Breast epithelium (tissue), 4 donors: ENCODE results near the gene NUFIP2. TPM values are rescaled to one million over a fixed set of nuclear protein-coding genes. Genes with fewer than 3 reads are reported as not detected.
"Not testable (repeated sequence)": the region's sequence is repeated elsewhere in the genome, so short reads cannot be mapped to it uniquely, and the experiment has no call there.

Experiments used
- DNase-seq, 2 donors: peaks; one replicate each; pipeline ENCODE4 v3.0.0-alpha.2; 2019; ENCODE audit warnings: low spot score in 2 of 2
- H3K27ac ChIP-seq, 2 donors: fragments of 200-600 bp; sonication (generic) in 1 of 2; one replicate each; pipeline ENCODE4 v1.5.1; 2016 to 2019; ENCODE audit warnings: mild to moderate bottlenecking in 1 of 2
- H3K27me3 ChIP-seq, 2 donors: fragments of 200-600 bp; sonication (generic) in 1 of 2; one replicate each; pipeline versions ENCODE4 v1.5.1 to v1.6.0; 2017 to 2019; ENCODE audit warnings: control low read depth in 1 of 2, mild to moderate bottlenecking in 1 of 2
- H3K36me3 ChIP-seq: fragments of 200-600 bp; one replicate; pipeline ENCODE4 v1.5.1; 2019
- H3K4me1 ChIP-seq, 2 donors: fragments of 200-600 bp; sonication (generic); one replicate each; pipeline ENCODE4 v1.5.1; 2016 to 2019; ENCODE audit warnings: control low read depth in 1 of 2
- H3K4me3 ChIP-seq, 3 donors: fragments of 200-600 bp; sonication (generic); 1 replicate in 2 of 3; 2 replicates in 1 of 3; pipeline ENCODE4 v1.5.1; 2016 to 2019; ENCODE audit warnings: mild to moderate bottlenecking in 3 of 3, moderate library complexity in 2 of 3
- H3K9me3 ChIP-seq, 2 donors: fragments of 200-600 bp; sonication (generic) in 1 of 2; one replicate each; pipeline ENCODE4 v1.5.1; 2016 to 2019; ENCODE audit warnings: control low read depth in 1 of 2
- POLR2A ChIP-seq: fragments of 450-650 bp; IDR thresholded peaks from one replicate; pipeline ENCODE4 v1.6.1; 2016; ENCODE audit warnings: antibody characterized with exemption, mild to moderate bottlenecking, moderate library complexity
- POLR2AphosphoS5 ChIP-seq, 3 donors: sonication (generic); formaldehyde crosslinking; IDR thresholded peaks; one replicate each; pipeline ENCODE4 v1.6.1; 2017; ENCODE audit warnings: antibody characterized with exemption in 3 of 3
- intact Hi-C: fragments of 100-400 bp; cut with DNase I; formaldehyde crosslinking; loops from one replicate; pipeline ENCODE4 v1.15.1; 2023; ENCODE audit warnings: low total_unique reads
- total RNA-seq, 3 donors: library from RNA; depleted of rRNA; stranded (reverse); fragments of >200 nt; gene quantifications; one replicate each; pipeline ENCODE4 v1.1.0, GENCODE V29; 2016
- TF ChIP-seq, protein P1 (sequence below), 3 donors: fragments of 450-650 bp; IDR thresholded peaks; one replicate each; pipeline ENCODE4 v1.5.1; 2016 to 2017; ENCODE audit warnings: antibody characterized with exemption in 3 of 3, mild to moderate bottlenecking in 3 of 3, moderate library complexity in 3 of 3

Gene NUFIP2
- total RNA-seq, 3 donors from 2014 or later, result 35.8 to 46.2 (median 36.4) TPM

DNA sequence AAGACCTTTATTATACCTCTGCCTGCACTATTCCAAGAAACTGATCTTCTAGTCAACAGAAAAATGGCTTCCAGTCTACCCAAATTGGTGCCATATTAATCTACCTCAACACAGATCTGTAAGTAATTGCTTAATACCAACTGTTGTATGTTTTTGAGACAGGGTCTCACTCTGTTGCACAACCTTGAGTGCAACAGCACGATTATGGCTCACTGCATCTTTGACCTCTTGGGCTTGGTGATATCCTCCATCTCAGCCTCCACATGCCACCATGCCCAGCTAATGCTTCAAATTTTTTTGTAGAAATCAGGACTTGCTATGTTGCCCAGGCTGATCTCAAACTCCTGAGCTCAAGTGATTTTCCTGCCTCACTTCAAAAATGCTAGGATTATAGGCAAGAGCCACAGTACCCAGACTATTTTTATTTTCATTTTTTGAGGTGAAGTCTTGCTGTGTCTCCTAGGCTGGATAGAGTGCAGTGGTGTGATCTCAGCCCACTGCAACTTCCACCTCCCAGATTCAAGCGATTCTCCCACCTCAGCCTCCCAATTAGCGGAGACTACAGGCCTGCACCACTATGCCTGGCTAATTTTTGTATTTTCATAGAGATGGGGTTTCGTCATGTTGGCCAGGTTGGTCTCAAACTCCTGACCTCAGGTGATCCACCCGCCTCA, 14.4 kb downstream of the NUFIP2 start:
- intact Hi-C loops, result no loop called here

DNA sequence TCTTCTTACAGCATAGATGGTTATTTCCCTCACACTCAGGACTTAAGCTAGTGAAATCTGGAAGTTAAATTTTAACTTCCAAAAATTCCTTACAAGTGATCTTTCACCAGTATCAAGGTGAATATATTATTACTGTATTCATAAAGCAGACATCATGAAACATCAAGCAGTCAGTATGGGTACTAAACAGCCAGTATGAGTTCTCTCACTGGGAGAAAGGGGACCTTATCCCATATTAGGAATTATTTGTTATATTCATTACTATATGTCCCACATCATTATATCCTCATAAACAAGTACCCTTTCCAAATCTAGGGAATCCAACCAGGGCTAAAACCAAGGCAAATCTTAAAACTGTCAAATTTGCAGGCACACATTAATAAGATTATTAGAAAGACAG, 15.3 kb downstream of the NUFIP2 start:
- H3K4me3 ChIP-seq, result no peak overlapping the region
- TF ChIP-seq, protein P1, sequence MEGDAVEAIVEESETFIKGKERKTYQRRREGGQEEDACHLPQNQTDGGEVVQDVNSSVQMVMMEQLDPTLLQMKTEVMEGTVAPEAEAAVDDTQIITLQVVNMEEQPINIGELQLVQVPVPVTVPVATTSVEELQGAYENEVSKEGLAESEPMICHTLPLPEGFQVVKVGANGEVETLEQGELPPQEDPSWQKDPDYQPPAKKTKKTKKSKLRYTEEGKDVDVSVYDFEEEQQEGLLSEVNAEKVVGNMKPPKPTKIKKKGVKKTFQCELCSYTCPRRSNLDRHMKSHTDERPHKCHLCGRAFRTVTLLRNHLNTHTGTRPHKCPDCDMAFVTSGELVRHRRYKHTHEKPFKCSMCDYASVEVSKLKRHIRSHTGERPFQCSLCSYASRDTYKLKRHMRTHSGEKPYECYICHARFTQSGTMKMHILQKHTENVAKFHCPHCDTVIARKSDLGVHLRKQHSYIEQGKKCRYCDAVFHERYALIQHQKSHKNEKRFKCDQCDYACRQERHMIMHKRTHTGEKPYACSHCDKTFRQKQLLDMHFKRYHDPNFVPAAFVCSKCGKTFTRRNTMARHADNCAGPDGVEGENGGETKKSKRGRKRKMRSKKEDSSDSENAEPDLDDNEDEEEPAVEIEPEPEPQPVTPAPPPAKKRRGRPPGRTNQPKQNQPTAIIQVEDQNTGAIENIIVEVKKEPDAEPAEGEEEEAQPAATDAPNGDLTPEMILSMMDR (IDR thresholded peaks at IDR 0.05), result no peak
- TF ChIP-seq POLR2AphosphoS5 (IDR thresholded peaks at IDR 0.05), result no peak
- no peak for TF ChIP-seq POLR2A
- peaks cover 0 to 10% of the 10 kb centered on the region in 2 donors for H3K4me1 ChIP-seq
- no peaks in the 10 kb centered on the region for H3K9me3 ChIP-seq
- intact Hi-C loops, result no loop called here
- no peak for DNase-seq
- no peaks in the 10 kb centered on the region for H3K27me3 ChIP-seq
- no peaks in the 10 kb centered on the region for H3K36me3 ChIP-seq
- no peak overlapping the region for H3K27ac ChIP-seq

More for the DNA sequence above, 14.4 kb downstream of the NUFIP2 start:
- Histone ChIP-seq H3K27ac (no peak overlapping the region), H3K4me3 (no peak overlapping the region), H3K4me1 (peaks cover 0 to 16% of the 10 kb centered on the region in 2 donors), H3K9me3 (no peaks in the 10 kb centered on the region), H3K27me3 (no peaks in the 10 kb centered on the region), H3K36me3 (no peaks in the 10 kb centered on the region)
- DNase-seq, result no peak
- TF ChIP-seq, protein P1 (IDR thresholded peaks at IDR 0.05), result no peak
- no peak for TF ChIP-seq POLR2A
- TF ChIP-seq POLR2AphosphoS5 (IDR thresholded peaks at IDR 0.05), result no peak

DNA sequence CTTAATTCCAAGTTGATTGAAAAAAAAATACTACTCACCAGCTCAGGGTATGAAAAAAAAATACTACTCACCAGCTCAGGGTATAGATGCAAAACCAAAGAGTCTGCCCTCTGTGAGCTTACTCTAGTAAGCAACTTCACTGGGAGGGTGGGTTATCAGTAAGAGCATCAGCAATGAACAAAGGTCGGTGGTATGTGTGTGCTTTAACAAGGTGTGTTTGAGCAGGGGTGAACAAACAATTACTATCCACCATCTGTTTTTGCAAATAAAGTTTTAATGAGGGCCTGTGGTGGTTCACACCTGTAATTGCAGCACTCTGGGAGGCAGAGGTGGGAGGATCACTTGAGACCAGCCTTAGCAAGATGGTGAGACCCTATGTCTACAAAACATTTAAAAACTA, 20.0 kb downstream of the NUFIP2 start:
- TF ChIP-seq POLR2A (no peak), POLR2AphosphoS5 (IDR thresholded peaks at IDR 0.05) (no peak)
- TF ChIP-seq, protein P1 (IDR thresholded peaks at IDR 0.05), result no peak

GRCh38 chr17:29271980-29272379, 22.0 kb downstream of the NUFIP2 start:
- DNase-seq, H3K9me3 ChIP-seq, H3K4me1 ChIP-seq, intact Hi-C loops, H3K36me3 ChIP-seq, H3K27ac ChIP-seq, H3K27me3 ChIP-seq, H3K4me3 ChIP-seq: not testable (repeated sequence)

More for the DNA sequence above, 20.0 kb downstream of the NUFIP2 start:
- no peaks in the 10 kb centered on the region for H3K9me3 ChIP-seq
- H3K27me3 ChIP-seq, result no peaks in the 10 kb centered on the region
- H3K4me1 ChIP-seq, result peaks cover 0 to 14% of the 10 kb centered on the region in 2 donors
- H3K27ac ChIP-seq, result no peak overlapping the region
- intact Hi-C loops, result no loop called here
- no peak overlapping the region for H3K4me3 ChIP-seq
- DNase-seq, result no peak
- H3K36me3 ChIP-seq, result no peaks in the 10 kb centered on the region

- Histone ChIP-seq H3K36me3 (peaks cover 4% of the 10 kb centered on the region), H3K27me3 (no peaks in the 10 kb centered on the region), H3K27ac (no peak overlapping the region), H3K9me3 (no peaks in the 10 kb centered on the region), H3K4me1 (no peaks in the 10 kb centered on the region), H3K4me3 (no peak overlapping the region)
- no peak for DNase-seq
- TF ChIP-seq POLR2AphosphoS5 (IDR thresholded peaks at IDR 0.05), result no peak
- TF ChIP-seq POLR2A, result no peak
- TF ChIP-seq, protein P1 (IDR thresholded peaks at IDR 0.05), result no peak
- intact Hi-C loops, result no loop called here
These were observed 30.0 kb downstream of the NUFIP2 start for GRCh38 chr17:29263916-29264315.
